Stimulated activated CD8-positive, alpha-beta memory T cell treated with anti-CD3 and anti-CD28 coated beads, Interleukin-4, amount 100 ng/mL, for 1 hour (primary cell): ENCODE results near the gene CYP2C9.

Experiments
- DNase-seq, 2 donors: peaks; one replicate each; pipeline ENCODE4 v3.0.0-alpha.2; 2020; ENCODE audit warnings: low read depth in 2 of 2, low spot score in 1 of 2

The CYP2C9 gene

GRCh38 chr10:95039281-95039680 lies 100.8 kb downstream of the CYP2C9 start:
- DNase-seq, result no peak
